NCI-H510A (cell line): ENCODE data around the gene ILKAP.
A peak's percentile ranks its signal among the peaks of the same experiment; 100 is the strongest.
"Not testable (repeated sequence)": the region's sequence is repeated elsewhere in the genome, so short reads cannot be mapped to it uniquely, and the experiment has no call there.

Experiments used
- DNase-seq: peaks from one replicate; lab custom pipeline; 2025; lab: John Stamatoyannopoulos, UW

ILKAP gene

DNA sequence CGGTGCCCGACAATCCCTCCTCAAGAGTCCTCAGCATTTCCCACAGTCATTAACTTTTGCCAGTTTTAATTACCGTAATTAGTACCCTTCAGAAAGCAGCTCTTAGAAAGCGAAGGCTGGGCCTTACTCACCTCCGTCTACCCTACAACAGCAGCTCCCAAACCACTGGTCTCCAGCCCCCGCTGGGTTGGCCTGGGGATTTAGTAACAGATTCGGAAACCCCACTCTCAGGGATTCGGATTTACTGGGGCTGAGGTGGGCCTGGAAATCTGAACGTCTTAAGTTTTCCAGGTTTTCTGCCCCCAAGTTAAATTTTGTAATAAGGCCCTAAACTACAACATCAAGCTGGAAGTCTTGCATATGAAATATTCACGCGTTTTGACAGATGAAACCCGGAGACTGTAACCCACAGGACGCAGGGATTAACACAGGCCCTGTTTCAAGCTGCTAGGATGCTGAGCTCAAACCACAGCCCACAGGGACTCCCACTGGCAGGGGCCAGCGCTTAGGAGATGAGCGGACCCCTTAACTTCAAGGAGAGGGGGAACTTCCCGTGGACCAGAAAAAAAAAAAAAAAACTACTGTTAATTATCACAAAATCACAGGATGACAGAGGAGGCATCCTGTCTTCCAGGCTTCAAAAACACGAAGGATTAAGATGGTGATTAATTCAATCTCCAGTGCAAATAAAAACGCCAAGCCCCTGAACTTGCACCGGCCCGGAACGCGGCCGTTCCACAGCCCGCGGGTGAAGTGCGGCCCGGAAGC lies 985 bp downstream of the ILKAP start:
- DNase-seq: no peak

DNA sequence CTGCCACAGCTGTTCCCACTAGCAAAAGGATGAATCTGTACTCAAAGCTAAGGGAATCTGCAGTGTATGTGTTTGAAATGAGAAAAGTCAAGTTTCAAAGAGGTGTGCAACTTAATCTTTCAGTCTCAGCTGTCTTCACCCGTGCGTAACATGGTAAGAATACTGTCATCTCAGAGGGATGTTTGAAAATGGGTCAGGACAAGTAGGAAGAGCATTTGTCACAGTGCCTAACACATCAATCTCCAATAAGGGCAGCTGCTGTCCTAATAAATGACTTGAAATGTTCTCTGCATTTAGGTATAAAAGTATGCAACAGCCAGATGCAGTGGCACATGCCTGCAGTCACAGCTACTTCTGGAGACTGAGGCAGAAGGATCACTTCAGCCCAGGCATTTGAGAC lies 13.1 kb downstream of the ILKAP start:
- no peak for DNase-seq

DNA sequence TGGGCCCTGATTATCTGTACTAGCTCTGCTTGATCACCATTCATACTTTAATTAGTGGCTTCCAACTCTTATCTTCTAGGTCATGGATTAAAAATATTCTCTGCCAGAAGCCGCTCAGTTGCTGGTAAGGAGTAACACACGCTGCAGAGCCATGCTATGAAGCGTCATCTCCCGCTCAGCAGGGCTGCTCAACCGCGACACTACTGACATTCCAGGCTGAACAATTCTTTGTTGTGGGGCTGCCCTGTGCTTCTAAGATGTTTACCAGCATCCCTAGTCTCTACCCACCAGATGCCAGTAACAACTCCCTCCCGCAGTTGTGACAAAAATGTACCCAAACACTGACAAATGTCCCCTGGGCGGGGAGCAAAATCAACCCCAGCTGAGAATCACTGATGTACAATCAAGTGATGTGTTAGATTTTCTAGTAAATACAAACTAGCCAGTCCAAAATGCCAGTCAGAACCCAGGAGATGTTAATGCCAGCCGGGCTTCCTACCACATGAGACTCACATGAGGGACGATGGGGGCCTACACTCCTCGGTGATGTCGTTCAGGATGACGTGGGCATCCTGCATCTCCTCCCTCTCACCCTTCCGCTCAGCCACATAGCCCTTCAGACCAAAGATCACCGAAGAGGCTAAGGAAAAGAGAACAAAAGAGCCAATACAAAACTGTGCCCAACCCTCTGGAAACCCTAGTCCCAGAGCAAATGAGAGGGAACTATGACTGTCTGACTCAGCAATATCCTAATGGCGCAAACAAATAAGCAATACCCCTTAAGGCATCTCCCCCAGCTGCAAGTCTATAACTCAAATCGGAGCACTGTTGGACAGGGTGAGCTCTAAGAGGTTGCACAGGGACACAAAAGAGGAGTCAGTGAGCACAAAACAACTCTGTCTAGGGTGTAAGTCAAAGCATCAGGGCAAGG lies 15.6 kb downstream of the ILKAP start:
- no peak for DNase-seq

DNA sequence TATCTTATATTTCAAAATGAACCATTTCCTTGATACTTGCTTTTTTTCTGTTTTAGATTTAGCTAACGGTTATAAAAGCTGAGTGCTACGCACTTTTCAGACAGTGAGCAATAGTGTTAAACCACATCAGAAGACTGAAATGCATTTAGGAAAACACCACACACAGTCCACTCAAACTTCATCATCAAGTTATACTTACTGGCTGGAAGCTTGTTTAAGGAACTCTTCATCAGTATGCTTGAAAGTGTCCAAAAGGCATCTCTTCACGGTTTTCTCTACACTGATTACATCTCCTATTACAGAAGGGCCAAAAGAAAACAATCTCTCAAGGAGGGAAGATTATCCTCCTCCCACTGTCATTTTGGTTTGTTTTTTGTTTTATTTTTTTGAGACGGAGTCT lies 19.7 kb downstream of the ILKAP start:
- no peak for DNase-seq

DNA sequence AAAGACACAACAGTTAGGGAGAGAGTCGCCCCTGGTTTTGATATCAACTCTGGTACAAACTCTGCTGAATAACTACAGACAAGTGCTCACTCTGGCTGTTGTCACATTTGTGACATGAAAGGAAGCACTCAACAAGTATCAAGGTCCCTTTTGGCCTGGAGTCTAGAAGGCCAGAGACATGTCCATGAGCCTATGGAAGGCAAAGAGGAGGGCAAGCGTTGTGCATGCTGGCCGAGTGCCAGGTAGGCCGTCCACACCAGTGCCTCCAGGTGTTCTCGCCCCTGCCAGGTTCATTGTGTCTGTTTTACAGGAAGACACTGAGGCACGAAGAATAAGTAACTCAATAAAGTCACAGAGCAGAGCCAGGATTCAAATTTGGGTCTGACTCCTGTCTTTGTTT lies 21.1 kb downstream of the ILKAP start:
- no peak for DNase-seq

DNA sequence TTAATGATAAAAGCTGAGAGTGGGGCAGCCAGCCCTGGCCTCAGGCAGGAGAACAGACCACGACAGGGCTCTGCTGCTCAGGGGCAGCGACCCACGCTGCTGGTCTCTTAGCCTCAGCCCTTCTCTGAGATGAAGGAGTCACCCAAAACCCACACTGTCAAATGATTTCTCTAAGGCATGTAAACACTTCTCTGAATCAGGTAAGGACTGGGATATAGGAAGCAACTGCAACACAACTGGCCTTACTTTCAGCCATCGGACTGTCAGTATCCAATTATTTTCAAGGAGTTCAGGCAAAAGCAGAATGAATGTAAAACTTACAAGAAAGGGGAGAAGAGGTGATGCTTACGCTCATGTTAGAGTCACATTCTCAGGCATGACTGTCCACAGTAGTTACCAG lies 22.9 kb downstream of the ILKAP start:
- DNase-seq: no peak

DNA sequence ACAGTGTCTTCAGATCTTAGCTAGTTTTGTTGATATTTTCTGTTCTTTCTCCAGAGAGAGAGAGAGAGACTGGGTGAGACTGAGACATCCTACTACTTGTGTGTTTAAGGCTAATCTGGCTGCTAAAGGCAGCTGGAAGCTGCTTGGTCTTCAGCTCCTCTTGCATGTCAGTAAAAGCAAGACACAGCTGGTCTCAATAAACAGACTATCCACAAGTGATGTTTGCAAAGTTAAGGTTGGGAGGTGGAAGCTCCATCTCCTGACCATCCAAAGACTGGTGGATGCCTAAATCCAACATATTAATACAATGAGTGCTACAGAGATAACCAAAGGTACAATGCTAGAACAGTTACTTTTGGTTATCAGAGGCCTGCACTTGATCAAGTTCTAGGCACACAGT lies 26.9 kb downstream of the ILKAP start:
- DNase-seq: no peak

DNA sequence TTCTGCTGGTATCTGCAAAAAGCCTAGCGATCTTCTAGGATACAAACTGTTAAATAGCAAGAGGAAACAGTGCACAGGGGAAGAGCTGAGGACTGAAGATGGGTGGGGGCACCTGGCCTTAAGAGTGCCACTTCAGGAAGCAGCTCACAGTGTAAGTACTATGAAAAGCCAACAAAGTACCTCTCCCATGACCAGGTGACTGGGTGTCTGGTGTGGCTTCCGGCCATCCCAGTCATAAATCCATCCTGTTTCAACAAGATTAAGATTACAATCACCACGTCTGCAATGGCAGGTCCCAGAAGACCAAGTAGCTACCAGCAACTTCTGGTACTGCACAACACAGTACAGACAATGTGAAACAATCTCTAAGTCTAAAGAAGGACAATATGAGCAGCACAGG lies 28.8 kb downstream of the ILKAP start:
- peak; percentile 89 for DNase-seq

DNA sequence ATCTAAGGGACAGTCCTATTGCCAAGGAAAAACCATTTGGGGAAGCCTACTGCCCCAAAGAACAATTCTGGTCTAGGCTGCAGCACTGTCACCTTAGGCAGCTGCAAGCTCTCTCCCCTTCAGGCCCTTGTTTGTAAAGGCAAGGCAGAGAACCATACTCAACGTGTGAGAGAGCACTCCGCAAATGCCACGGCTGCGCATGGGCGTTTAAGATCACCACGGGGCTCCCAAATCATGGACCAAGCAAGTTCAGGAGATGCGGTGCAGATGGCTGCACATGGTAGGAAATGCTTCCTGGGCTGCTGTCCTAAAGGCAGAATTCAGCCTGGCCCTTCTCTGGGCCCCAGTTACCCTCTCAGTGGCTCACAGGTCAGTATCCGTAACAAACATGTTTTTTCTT lies 29.2 kb downstream of the ILKAP start:
- DNase-seq: peak; percentile 38

DNA sequence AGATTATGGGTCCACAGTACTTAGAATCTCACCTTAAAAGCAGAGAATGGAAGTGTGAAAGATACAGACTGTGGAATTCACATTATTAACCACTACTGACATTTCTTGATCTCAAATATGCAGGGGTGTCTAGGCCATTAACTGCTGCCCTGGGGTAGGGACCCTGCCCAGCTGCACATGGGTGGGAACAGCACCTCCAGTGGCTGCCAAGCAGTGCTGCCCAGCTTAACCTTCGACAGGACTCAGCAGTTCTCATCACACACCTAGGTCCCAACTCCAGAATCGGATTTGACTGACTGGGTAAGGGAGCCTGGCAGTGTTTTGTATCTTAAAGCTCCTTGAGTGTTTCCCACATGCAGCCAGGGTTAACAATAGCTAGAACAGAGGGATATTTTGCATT lies 29.8 kb downstream of the ILKAP start:
- DNase-seq: no peak

DNA sequence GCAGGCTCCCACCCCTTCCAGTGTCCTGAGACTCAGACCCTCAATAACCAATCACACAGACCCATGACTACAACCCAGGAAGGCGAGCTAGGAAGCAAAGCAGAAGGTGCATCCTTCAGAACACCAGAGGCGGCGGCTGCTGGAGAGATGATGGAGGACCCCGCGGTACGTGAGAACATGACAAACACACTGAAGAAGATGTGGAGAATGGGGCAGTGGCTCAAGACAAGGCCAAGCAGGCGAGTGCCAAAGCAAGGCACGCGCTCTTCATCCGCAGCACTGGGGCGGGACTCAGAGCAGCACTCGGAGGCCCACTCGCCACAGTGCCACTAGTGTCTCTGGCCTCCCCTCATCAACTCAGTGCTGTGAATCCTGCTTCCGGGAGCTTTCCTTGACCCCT lies 31.1 kb downstream of the ILKAP start:
- DNase-seq: no peak

DNA sequence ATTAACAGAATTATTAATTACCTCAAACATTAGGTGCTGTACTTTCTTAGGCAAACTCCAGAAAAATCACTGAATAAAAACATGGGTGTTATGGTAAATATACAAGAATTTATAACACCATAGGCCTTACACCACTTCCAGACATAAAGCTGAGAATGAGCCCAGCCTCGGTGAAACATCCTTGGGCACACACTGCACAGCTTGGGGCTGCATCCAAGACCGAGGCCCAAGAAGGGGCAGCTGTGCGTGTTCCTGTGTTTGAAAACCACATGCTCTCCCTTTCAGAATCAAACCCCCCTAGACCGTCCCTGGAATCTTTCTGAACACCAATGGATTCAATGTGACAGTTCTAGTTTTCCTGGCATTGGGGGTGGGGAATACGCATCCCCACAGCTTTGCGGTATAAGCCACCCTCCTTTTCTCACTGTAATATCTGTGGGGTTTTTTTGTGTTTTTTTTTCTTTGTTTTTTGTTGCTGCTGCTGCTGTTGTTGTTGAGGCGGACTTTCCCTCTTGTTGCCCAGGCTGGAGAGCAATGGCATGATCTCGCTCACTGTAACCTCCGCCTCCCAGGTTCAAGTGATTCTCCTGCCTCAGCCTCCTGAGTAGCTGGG lies 31.8 kb downstream of the ILKAP start:
- DNase-seq: no peak

DNA sequence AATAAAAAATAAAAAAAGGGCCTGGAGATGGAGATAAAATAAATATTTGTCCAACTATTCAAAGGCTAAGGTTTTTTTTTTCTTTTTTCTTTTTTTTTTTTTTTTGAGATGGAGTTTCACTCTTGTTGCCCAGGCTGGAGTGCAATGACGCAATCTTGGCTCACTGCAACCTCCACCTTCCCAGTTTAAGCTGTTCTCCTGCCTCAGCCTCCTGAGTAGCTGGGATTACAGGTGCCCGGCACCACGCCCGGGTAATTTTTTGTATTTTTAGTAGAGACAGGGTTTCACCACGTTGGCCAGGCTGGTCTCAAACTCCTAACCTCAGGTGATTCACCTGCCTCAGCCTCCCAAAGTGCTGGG lies 32.4 kb downstream of the ILKAP start:
- DNase-seq: not testable (repeated sequence)

DNA sequence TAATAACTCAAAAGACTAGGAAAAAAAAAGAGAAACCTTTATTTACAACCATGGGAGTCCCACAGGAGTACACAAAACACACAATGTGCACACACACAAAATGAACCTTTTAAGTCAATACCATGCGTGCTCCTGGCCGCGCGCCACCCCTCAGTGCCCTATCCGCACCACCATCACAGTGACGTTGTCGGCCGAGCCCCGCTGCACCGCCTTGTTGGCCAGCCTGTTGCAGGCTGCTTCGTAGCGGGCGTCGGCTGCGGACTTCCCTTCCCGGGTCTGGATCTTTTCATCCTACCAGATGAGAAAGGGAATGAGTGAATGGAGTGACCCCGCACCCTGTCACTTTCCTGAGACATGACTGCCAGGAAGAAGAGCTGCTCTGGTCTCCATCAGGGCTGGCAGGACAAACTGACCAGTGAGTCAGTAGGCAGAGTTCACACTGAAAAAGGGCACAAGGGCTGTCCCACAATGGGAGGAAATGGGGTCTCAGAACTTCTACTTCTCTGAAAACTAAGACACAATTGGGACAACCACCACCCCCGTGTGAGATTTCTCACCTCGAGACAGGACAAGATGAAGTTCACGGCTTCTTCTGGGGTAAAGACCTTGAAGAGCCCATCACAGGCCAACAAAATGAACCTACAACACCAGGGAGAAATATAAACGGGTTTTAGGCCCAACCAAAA lies 33.0 kb downstream of the ILKAP start:
- DNase-seq: no peak

DNA sequence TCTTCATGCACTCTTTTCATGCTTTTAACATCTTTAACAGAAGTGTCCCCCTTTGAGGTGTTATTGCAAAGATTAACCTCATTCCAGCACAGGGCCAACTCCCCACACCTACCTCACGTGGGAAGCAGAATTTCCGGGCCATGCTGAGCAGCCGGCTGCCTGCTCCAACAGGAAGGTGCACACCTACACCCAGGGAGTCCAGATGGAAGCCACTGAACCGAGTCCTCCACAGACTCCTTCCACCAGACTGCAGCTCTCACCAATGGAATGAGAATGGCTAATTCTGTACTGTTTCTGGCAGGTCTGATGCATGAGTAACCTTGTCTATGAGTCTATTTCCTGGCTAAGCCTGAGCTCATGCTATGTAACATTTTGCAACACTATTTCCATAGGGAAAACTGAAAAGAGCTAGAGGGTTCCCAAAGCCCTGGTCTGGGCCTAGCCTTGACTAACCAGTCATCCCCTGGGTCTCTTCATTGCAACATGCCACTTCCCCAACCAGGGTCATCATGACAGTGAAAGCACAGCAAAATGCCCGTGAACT lies 33.7 kb downstream of the ILKAP start:
- no peak for DNase-seq

DNA sequence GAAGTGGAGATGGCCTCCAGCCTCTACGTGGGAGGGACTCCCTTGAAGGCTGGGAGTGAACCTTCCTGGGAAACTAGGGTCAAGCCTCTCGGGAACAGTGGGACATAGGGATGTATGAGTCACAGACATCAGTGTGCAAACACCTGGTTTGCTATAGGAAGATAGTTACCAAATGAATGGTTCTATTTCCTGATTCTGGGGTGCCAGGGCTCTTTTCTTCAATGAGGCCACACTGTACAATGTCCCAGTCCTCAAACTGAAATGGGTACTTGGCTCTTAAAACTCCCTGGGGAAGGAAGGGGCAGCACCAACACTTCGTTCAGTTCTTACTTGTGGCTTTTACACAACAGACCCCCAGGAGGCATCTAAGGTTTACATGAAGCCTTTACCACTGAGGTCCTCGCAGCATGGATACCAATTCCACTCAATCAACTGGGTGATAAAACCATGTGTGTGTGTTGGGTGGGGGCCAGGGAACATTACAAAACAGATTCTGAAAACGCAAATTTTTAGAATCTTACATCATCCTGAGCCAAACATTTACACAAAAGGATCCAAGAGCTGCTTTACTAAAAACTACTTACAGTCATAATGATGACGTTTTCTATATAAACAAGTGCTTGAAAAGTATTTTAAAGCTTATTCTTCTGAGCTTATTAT lies 34.3 kb downstream of the ILKAP start:
- no peak for DNase-seq

DNA sequence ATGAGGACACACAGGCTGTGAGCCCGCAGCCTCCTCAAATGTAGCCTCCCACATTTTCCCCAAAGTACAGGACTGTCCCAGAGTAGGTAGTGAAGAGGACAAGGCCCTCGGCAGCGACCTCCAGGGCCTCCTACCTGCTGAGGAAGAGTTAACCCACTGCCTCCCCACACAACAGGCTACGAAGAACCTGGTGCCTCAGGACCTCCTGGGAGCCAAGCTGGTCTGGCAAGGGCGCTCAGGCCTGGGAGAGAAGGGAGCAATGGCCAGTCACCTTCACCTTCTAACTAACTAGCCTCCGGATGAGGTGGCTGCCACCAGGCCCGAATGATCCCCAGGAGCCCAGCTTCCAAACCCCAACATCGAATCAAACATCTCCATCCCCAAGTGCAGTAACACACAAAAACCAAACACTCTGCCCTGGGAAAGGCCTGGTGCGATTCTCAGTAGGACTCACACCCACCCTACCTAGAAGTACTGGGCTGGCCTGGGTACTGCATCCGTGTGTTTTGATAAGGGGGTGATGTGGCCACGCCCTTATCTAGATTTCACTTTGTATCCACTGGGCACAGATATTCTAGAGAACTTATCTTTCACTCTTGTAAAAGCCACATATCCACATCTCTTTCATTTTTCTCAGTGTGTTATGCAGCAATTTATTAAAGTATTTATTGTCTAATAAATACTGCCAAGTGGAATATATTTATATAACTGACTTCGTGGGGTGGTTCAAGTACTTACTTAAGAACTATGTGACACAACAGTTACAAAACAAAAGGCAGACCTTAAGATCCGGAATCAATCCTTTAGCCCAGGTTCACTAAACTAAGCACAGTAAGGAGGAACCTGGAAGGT lies 35.1 kb downstream of the ILKAP start:
- DNase-seq: no peak

DNA sequence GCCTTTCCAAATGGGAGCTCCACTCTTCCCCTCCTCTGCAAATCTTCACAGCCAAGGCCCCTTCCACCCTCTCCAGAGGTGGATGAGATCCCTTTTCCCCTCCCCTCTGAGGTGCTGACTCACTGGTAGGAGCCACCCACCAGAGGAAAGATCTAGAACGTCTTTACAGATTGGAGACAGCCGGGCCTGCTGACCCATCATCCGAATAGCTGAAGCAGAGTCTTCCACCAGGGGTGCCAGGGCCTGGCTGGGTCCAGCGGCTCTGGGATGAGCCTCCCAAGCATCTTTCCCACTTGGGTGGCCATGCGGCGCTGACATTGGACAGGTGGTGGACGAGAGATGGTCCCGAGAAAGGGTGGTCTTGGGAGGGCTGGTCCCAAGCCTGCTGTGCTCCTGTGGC lies 35.7 kb downstream of the ILKAP start:
- DNase-seq: no peak

DNA sequence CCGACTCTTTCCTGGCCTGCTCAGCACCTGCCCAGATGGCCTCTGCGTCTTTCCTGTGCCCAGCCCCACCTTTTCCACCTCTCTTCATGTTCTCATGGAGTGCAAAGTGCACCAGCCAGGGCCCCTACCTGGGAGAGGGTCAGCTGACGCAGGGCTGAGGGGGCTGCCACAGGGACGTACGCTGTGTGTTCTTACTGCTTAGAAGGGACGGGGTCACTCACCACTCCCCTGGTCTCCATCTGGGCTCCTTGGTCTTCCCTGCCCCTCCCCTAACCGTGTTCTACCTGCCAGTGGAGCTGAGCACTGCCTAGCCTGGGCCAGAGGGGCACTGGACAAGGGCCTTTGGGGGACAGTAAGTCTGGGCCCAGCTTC lies 36.2 kb downstream of the ILKAP start:
- no peak for DNase-seq
